Body of pancreas (tissue), 4 donors: ENCODE data around the gene KRTAP1-1. TPM values are rescaled to one million over a fixed set of nuclear protein-coding genes. Genes with fewer than 3 reads are reported as not detected.
A peak's percentile ranks its signal among the peaks of the same experiment; 100 is the strongest.

ENCODE experiments used
- ATAC-seq: fragments of 150-250 bp; one replicate; pipeline ENCODE4 v1.9.1; 2016
- DNase-seq, 4 donors: peaks; one replicate each; pipeline ENCODE4 v3.0.0-alpha.2; 2019
- H3K27ac ChIP-seq, 4 donors: fragments of 200-600 bp; sonication (generic); 1 replicate in 3 of 4; 2 replicates in 1 of 4; pipeline versions ENCODE4 v1.5.1 to v1.6.1; 2016 to 2019; ENCODE audit warnings: mild to moderate bottlenecking in 1 of 4, mixed read lengths in 1 of 4, moderate library complexity in 1 of 4
- H3K27me3 ChIP-seq, 2 donors: fragments of 200-600 bp; sonication (generic); one replicate each; pipeline ENCODE4 v1.6.0; 2016; ENCODE audit warnings: mild to moderate bottlenecking in 1 of 2
- H3K36me3 ChIP-seq, 2 donors: fragments of 200-600 bp; sonication (generic); replicated peaks in 1 of 2; 2 replicates each; pipeline ENCODE4 v1.5.1; 2016; ENCODE audit warnings: low read depth in 2 of 2; ENCODE audit not compliant: insufficient read depth in 1 of 2
- H3K4me1 ChIP-seq: fragments of 200-600 bp; sonication (generic); one replicate; pipeline ENCODE4 v1.6.0; 2016
- H3K4me3 ChIP-seq, 2 donors: fragments of 200-600 bp; sonication (generic); 1 replicate in 1 of 2; 2 replicates in 1 of 2; pipeline ENCODE4 v1.5.1; 2016 to 2019
- H3K9me3 ChIP-seq, 3 donors: fragments of 200-600 bp; sonication (generic); 1 replicate in 2 of 3; 2 replicates in 1 of 3; pipeline ENCODE4 v1.5.1; 2016
- CTCF ChIP-seq, 7 experiments: fragments of 450-650 bp in 4 of 7; fragments of 200-600 bp in 3 of 7; sonication (generic) in 3 of 7; IDR thresholded peaks; one replicate each; pipeline ENCODE4 v1.5.1; 2016 to 2019; ENCODE audit warnings: antibody characterized with exemption in 7 of 7
- POLR2A ChIP-seq, 3 donors: fragments of 450-650 bp; IDR thresholded peaks; one replicate each; pipeline ENCODE4 v1.6.1; 2016; ENCODE audit warnings: antibody characterized with exemption in 3 of 3, mild to moderate bottlenecking in 2 of 3
- WGBS, 2 donors: methylation state at CpG; one replicate each; pipeline ENCODE4 v1.1.5; 2017; 5-methylcytosine and 5-hydroxymethylcytosine counted together
- intact Hi-C: fragments of 100-400 bp; cut with DNase I; formaldehyde crosslinking; loops from one replicate; pipeline ENCODE4 v1.15.1; 2023
- total RNA-seq, 2 donors: library from RNA; depleted of rRNA; stranded (reverse); fragments of >200 nt; gene quantifications; one replicate each; pipeline ENCODE4 v1.1.0, GENCODE V29; 2016

Gene KRTAP1-1
- total RNA-seq, 2 donors from 2014 or later: not detected

- 81 to 89% methylated on average over 1 of the region's 1 CpG for WGBS, 2 donors
- H3K27ac ChIP-seq: no peak overlapping the region
- no peak for DNase-seq
- ATAC-seq: no peak
- H3K4me1 ChIP-seq: no peaks in the 10 kb centered on the region
- no peaks in the 10 kb centered on the region for H3K36me3 ChIP-seq
- no peak overlapping the region for H3K4me3 ChIP-seq
- no peaks in the 10 kb centered on the region for H3K9me3 ChIP-seq
- intact Hi-C loops: no loop called here
- TF ChIP-seq POLR2A (IDR thresholded peaks at IDR 0.05) (no peak), CTCF (IDR thresholded peaks at IDR 0.05) (no peak)
- no peaks in the 10 kb centered on the region for H3K27me3 ChIP-seq
Observed at GRCh38 chr17:41009936-41010335, 31.3 kb downstream of the KRTAP1-1 start.

GRCh38 chr17:41009301-41009760 lies 31.9 kb downstream of the KRTAP1-1 start:
- TF ChIP-seq CTCF (IDR thresholded peaks at IDR 0.05) (no peak), POLR2A (IDR thresholded peaks at IDR 0.05) (no peak)
- Histone ChIP-seq H3K27me3 (no peaks in the 10 kb centered on the region), H3K9me3 (no peaks in the 10 kb centered on the region), H3K27ac (no peak overlapping the region), H3K36me3 (no peaks in the 10 kb centered on the region), H3K4me3 (no peak overlapping the region), H3K4me1 (no peaks in the 10 kb centered on the region)
- WGBS, 2 donors: 26 to 27% methylated on average over 4 of the region's 4 CpGs
- intact Hi-C loops: no loop called here
- DNase-seq (no peak), ATAC-seq (peak; percentile 35)

GRCh38 chr17:41008811-41009210 lies 32.4 kb downstream of the KRTAP1-1 start, which contains the start of gene KRTAP3-1:
KRTAP3-1 (minus strand) TSS chr17:41009128; CDS start chr17:41009074, 54 bp downstream.
- H3K27ac ChIP-seq: no peak within 1 kb of the TSS

GRCh38 chr17:41004397-41004796 lies 36.9 kb downstream of the KRTAP1-1 start:
- Histone ChIP-seq H3K4me1 (no peaks in the 10 kb centered on the region), H3K4me3 (no peak overlapping the region), H3K27ac (no peak overlapping the region), H3K27me3 (no peaks in the 10 kb centered on the region), H3K36me3 (no peaks in the 10 kb centered on the region), H3K9me3 (no peaks in the 10 kb centered on the region)
- WGBS, 2 donors: 78 to 93% methylated on average over 3 of the region's 3 CpGs
- DNase-seq: no peak
- no peak for ATAC-seq
- TF ChIP-seq POLR2A (IDR thresholded peaks at IDR 0.05) (no peak), CTCF (IDR thresholded peaks at IDR 0.05) (no peak)
- intact Hi-C loops: no loop called here

More at GRCh38 chr17:41008811-41009210, 32.4 kb downstream of the KRTAP1-1 start, which contains the start of gene KRTAP3-1:
- 75% methylated on average over 8 of the region's 8 CpGs for WGBS, 2 donors
- no peaks in the 10 kb centered on the region for H3K9me3 ChIP-seq
- no peak for TF ChIP-seq CTCF (IDR thresholded peaks at IDR 0.05)
- no peak for TF ChIP-seq POLR2A (IDR thresholded peaks at IDR 0.05)
- no peaks in the 10 kb centered on the region for H3K36me3 ChIP-seq
- no peak within 1 kb of the TSS for H3K4me3 ChIP-seq
- H3K27me3 ChIP-seq: no peaks in the 10 kb centered on the region
- H3K4me1 ChIP-seq: no peaks in the 10 kb centered on the region
- ATAC-seq (no peak), DNase-seq (no peak)
- intact Hi-C loops: no loop called here

- TF ChIP-seq CTCF (IDR thresholded peaks at IDR 0.05) (no peak), POLR2A (IDR thresholded peaks at IDR 0.05) (no peak)
- ATAC-seq: no peak
- H3K27ac ChIP-seq: no peak overlapping the region
- intact Hi-C loops: no loop called here
- DNase-seq: no peak
- no peaks in the 10 kb centered on the region for H3K9me3 ChIP-seq
- H3K4me3 ChIP-seq: no peak overlapping the region
- no peaks in the 10 kb centered on the region for H3K36me3 ChIP-seq
- H3K27me3 ChIP-seq: no peaks in the 10 kb centered on the region
- no peaks in the 10 kb centered on the region for H3K4me1 ChIP-seq
- WGBS, 2 donors: 46 to 55% methylated on average over 4 of the region's 4 CpGs
Observed at GRCh38 chr17:41003926-41004325, 37.3 kb downstream of the KRTAP1-1 start.
